ENCODE data around the gene DCAKD.

GRCh38 chr17:45061606-45062205, 10.3 kb upstream of the DCAKD start:
- TF ChIP-seq CTCF (IDR thresholded peaks at IDR 0.05), result no peak
- no peak for TF ChIP-seq POLR2A (IDR thresholded peaks at IDR 0.05)

Measured in uterus (tissue), 2 donors.